GM12865 (cell line): ENCODE data around the gene MRPL37.

Source experiments
- DNase-seq: peaks from one replicate; pipeline ENCODE4 v3.0.0; 2010; ENCODE audit warnings: low read depth
- H3K4me3 ChIP-seq: 2 replicates; pipeline ENCODE4 v1.5.1; 2011; ENCODE audit warnings: mild to moderate bottlenecking, low read depth, low read length, control low read depth
- CTCF ChIP-seq: IDR thresholded peaks from 2 replicates; pipeline ENCODE4 v1.5.1; 2011; ENCODE audit warnings: low read length, control low read depth, low read depth, inconsistent platforms; ENCODE audit not compliant: insufficient read depth; ENCODE audit errors: missing control alignments

Gene MRPL37

GRCh38 chr1:54254055-54254454 lies 54.1 kb downstream of the MRPL37 start:
- no peak for TF ChIP-seq CTCF
- no peak overlapping the region for H3K4me3 ChIP-seq

GRCh38 chr1:54255026-54255702 lies 55.2 kb downstream of the MRPL37 start:
- DNase-seq: no peak
- no peak for TF ChIP-seq CTCF
- no peak overlapping the region for H3K4me3 ChIP-seq

More at GRCh38 chr1:54254055-54254454, 54.1 kb downstream of the MRPL37 start:
- DNase-seq: no peak

- no peak for DNase-seq
Observed at GRCh38 chr1:54256522-54257345, 56.8 kb downstream of the MRPL37 start.

GRCh38 chr1:54257346-54257620 lies 57.3 kb downstream of the MRPL37 start:
- no peak for DNase-seq
- H3K4me3 ChIP-seq: no peak overlapping the region
- TF ChIP-seq CTCF: no peak

More at GRCh38 chr1:54256522-54257345, 56.8 kb downstream of the MRPL37 start:
- no peak overlapping the region for H3K4me3 ChIP-seq
- no peak for TF ChIP-seq CTCF

- no peak for TF ChIP-seq CTCF
- no peak overlapping the region for H3K4me3 ChIP-seq
- no peak for DNase-seq
Observed at GRCh38 chr1:54257876-54258275, 57.9 kb downstream of the MRPL37 start.

GRCh38 chr1:54259546-54260140 lies 59.7 kb downstream of the MRPL37 start:
- TF ChIP-seq CTCF: no peak
- no peak overlapping the region for H3K4me3 ChIP-seq
- DNase-seq: no peak
